HepG2 (cell line): ENCODE measurements around the gene EPHA6.

ENCODE experiments used
- BHLHE40 ChIP-seq: IDR thresholded peaks from 2 replicates; pipeline ENCODE4 v1.6.1; 2011; ENCODE audit warnings: low read length, improper control_type of control experiment
- FOXP1 ChIP-seq, 2 experiments: fragments of 450-650 bp in 1 of 2; IDR thresholded peaks; 2 replicates each; pipeline ENCODE4 v1.6.1; 2017 to 2018; ENCODE audit warnings: antibody characterized with exemption in 1 of 2
- HOXA9 ChIP-seq: sonication (generic); formaldehyde crosslinking; IDR thresholded peaks from 2 replicates; pipeline ENCODE4 v1.8.1; 2022; ENCODE audit warnings: missing genetic modification reagents, mild to moderate bottlenecking, moderate library complexity, borderline replicate concordance
- JUN ChIP-seq: sonication (generic); formaldehyde crosslinking; IDR thresholded peaks from 2 replicates; pipeline ENCODE4 v1.4.0; 2020; ENCODE audit warnings: mild to moderate bottlenecking, missing genetic modification reagents
- RXRA ChIP-seq: sonication (generic); formaldehyde crosslinking; IDR thresholded peaks from 2 replicates; pipeline ENCODE4 v1.5.1; 2020; ENCODE audit warnings: missing genetic modification reagents
- ZFP1 ChIP-seq: IDR thresholded peaks from 2 replicates; pipeline ENCODE4 v1.6.1; 2016
- ZNF282 ChIP-seq: fragments of 450-650 bp; IDR thresholded peaks from 2 replicates; pipeline ENCODE4 v1.6.1; 2018; ENCODE audit not compliant: partially characterized antibody
- ZNF431 ChIP-seq: sonication (generic); formaldehyde crosslinking; IDR thresholded peaks from 2 replicates; pipeline ENCODE4 v1.9.0; 2022; ENCODE audit warnings: missing genetic modification reagents, low read depth, mild to moderate bottlenecking, borderline replicate concordance
- ZNF614 ChIP-seq: IDR thresholded peaks from 2 replicates; pipeline ENCODE4 v1.6.1; 2018; ENCODE audit warnings: missing biosample characterization, missing genetic modification reagents, inconsistent platforms, borderline replicate concordance
- TF ChIP-seq, protein P1 (sequence below): sonication (generic); formaldehyde crosslinking; IDR thresholded peaks from 2 replicates; pipeline ENCODE4 v1.5.0; 2020; ENCODE audit warnings: mild to moderate bottlenecking, missing genetic modification reagents, moderate library complexity
- TF ChIP-seq, protein P2 (sequence below): sonication (generic); formaldehyde crosslinking; IDR thresholded peaks from 2 replicates; pipeline ENCODE4 v1.4.0; 2020; ENCODE audit warnings: mild to moderate bottlenecking, missing genetic modification reagents
- TF ChIP-seq, protein P3 (sequence below): sonication (generic); formaldehyde crosslinking; IDR thresholded peaks from 2 replicates; pipeline ENCODE4 v1.5.0; 2020; ENCODE audit warnings: missing genetic modification reagents

DNA sequence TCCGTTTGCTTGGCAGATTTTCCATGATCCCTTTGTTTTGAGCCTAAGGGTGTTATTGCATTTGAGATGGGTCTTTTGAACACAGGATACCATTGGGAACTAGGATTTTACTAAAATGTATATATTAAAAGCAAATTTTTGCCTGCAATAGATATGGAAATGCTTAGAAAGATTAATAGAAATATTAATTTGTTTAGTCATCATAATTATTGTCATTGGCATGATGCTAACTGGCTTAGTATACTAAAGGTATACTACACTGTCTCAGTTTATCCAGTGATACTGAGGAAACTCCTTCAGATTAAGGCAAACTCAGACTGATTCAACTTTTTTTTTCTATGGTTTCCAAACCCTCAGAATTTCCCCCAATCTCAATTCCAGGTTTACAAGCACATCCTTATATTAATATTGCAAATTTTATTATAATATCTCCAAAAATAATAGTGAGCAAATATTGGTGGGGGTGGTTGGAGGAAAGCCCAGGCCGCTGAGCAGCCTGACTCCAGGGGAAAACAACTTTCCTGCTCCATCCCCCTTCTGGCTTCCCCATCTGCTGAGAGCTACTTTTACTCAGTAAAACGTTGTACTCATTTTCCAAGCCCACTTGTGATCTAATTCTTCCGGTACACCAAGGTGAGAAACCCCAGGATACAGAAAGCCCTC is 291.7 kb downstream of the EPHA6 start:
- TF ChIP-seq JUN (CRISPR knock-in tag), result no peak
- no peak for TF ChIP-seq ZFP1
- no peak for TF ChIP-seq HOXA9 (CRISPR knock-in tag)
- TF ChIP-seq ZNF282, result no peak
- TF ChIP-seq, protein P1, sequence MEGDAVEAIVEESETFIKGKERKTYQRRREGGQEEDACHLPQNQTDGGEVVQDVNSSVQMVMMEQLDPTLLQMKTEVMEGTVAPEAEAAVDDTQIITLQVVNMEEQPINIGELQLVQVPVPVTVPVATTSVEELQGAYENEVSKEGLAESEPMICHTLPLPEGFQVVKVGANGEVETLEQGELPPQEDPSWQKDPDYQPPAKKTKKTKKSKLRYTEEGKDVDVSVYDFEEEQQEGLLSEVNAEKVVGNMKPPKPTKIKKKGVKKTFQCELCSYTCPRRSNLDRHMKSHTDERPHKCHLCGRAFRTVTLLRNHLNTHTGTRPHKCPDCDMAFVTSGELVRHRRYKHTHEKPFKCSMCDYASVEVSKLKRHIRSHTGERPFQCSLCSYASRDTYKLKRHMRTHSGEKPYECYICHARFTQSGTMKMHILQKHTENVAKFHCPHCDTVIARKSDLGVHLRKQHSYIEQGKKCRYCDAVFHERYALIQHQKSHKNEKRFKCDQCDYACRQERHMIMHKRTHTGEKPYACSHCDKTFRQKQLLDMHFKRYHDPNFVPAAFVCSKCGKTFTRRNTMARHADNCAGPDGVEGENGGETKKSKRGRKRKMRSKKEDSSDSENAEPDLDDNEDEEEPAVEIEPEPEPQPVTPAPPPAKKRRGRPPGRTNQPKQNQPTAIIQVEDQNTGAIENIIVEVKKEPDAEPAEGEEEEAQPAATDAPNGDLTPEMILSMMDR (CRISPR knock-in tag), result no peak
- TF ChIP-seq FOXP1 (IDR thresholded peaks at IDR 0.05), result no peak
- TF ChIP-seq FOXP1 (CRISPR knock-in tag; IDR thresholded peaks at IDR 0.05), result no peak
- TF ChIP-seq, protein P2, sequence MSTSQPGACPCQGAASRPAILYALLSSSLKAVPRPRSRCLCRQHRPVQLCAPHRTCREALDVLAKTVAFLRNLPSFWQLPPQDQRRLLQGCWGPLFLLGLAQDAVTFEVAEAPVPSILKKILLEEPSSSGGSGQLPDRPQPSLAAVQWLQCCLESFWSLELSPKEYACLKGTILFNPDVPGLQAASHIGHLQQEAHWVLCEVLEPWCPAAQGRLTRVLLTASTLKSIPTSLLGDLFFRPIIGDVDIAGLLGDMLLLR (CRISPR knock-in tag), result no peak
- no peak for TF ChIP-seq ZNF431 (CRISPR knock-in tag)
- TF ChIP-seq, protein P3, sequence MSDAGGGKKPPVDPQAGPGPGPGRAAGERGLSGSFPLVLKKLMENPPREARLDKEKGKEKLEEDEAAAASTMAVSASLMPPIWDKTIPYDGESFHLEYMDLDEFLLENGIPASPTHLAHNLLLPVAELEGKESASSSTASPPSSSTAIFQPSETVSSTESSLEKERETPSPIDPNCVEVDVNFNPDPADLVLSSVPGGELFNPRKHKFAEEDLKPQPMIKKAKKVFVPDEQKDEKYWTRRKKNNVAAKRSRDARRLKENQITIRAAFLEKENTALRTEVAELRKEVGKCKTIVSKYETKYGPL (CRISPR knock-in tag), result no peak
- no peak for TF ChIP-seq RXRA (CRISPR knock-in tag)
- no peak for TF ChIP-seq ZNF614 (CRISPR knock-in tag)
- TF ChIP-seq BHLHE40, result no peak
